Fibroblast of skin of back (primary cell): ENCODE data around the gene DNAJC11.
"Not testable (repeated sequence)": the region's sequence is repeated elsewhere in the genome, so short reads cannot be mapped to it uniquely, and the experiment has no call there.

ENCODE experiments used
- DNase-seq: peaks from one replicate; pipeline ENCODE4 v3.0.0-alpha.2; 2013

Gene DNAJC11

GRCh38 chr1:6695868-6696267 is 5.7 kb downstream of the DNAJC11 start:
- no peak for DNase-seq

DNA sequence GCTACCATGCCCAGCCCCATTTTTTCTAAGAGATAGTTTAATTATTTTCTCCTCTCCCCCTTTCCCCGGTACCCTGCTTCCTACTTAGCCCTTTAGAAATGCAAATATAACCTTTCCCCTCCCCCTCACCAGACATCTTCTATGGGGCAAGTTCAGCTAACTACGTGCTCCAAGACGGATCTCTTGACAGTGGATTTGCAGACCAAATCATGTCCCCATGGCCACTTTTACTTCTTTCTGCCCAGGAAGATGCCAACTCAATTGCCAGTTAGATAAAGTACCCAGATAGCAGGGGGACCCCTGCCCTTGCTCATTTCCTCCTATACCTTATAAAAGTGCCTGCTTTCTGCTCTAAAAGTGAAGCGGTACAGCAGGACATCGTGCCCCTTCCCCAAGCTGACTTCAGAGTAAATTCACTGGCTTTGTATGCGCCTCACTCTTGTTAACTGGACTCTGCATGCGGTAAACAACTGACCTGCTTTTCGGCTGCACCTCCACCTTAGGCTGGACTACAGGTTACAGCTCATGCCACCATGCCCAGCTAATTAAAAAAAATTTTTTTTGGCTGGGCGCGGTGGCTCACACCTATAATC is 7.4 kb downstream of the DNAJC11 start:
- no peak for DNase-seq

GRCh38 chr1:6692956-6693355 is 8.7 kb downstream of the DNAJC11 start:
- no peak for DNase-seq

- no peak for DNase-seq
Measured at GRCh38 chr1:6691507-6691906, 10.1 kb downstream of the DNAJC11 start.

- no peak for DNase-seq
Measured at GRCh38 chr1:6690186-6690585, 11.4 kb downstream of the DNAJC11 start.

GRCh38 chr1:6688757-6689156 is 12.9 kb downstream of the DNAJC11 start:
- DNase-seq = no peak

DNA sequence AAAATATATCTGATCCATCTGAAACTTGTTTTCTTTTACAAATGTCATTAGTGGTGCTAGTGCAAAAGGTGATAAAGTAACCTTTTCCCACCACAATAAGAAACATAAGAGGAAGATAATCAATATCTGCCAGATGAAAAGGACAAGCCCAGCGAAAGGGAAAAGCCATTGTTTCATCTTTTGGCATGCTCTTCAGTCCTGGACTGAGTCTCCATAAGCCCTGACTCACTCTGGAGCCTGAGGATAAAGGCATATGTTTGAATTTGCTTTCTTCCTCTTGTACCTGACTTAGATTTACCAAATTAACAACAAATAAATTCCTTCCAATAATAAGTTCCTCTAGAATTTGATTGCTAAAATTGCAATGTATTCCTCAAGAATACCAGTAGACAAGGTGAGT is 13.6 kb downstream of the DNAJC11 start:
- DNase-seq = no peak

DNA sequence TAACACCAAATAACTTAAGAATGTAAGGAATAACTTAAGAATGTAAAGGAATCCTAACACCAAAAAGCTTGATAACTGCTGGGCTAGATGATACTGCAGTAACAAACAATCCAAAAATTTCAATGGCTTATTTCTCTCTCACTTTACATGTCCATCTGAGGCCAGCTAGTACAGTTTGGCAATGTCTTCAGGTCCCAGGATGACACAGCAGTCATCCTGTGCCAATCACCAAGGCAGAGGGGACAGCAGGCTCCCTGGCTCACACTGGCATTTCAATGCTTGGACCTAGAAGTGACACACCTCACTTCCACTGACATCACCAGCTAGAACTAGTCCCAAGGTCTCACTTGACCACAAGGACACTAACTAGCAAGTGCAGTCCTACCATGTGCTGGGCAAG is 15.3 kb downstream of the DNAJC11 start:
- peak; percentile 81 for DNase-seq

DNA sequence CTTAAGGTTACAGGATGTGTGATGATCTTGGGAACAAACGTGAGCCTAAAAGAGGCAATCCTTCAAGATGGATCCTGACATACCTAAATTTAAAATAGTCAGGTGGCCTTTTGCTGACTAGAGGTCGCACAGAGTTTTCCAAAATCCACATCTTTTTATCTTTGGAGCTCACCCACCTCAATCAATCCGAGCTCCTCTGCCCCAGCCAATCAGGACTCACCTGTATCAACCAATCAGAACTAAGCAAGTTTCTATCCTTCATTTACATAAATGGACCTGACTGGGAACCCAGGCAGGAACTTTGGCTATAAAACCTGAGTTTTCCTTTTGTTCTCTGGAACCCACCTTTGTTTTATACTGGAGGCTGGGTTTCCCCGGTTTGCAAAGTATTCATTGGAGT is 16.2 kb downstream of the DNAJC11 start:
- DNase-seq = no peak

DNA sequence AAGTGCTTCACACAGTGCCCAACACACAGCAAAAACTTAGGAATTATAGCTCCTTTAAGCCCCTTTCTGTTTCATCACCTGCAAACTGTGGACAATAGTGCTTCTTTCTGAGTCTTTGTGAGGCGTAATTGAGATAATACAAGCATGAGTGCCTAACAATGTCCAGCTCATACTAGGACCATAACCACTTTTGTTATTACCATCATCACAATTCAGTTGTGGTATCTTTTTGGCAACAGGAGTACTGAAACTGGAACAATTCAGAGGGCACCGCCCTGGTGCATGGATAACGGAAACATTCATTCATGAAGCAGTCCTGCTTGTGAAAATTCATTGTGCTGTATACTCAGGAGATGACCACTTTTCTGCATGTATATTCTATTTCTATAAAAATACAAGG is 18.2 kb downstream of the DNAJC11 start:
- no peak for DNase-seq

DNA sequence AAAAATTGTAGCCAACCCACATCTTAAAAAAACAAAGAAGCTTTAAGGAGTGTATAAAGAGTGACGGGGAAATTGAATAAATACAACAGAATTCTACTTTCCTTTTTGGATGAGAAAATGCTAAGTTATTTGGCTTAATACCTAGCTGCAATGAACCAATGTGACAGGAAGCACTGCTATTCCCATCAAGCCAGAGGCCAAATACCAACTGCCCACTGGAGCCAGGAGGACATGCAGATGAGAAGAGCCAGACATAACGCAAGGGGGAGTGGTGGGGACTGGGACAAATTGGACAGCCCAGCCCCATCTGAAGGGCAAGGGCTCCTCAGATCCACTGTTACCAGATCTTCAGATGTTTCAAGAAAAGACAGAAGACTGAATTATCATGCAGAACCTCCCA is 25.7 kb downstream of the DNAJC11 start:
- DNase-seq = no peak

- no peak for DNase-seq
Measured at GRCh38 chr1:6674771-6675170, 26.8 kb downstream of the DNAJC11 start.

- no peak for DNase-seq
Measured at GRCh38 chr1:6673816-6674398, 27.7 kb downstream of the DNAJC11 start.

DNA sequence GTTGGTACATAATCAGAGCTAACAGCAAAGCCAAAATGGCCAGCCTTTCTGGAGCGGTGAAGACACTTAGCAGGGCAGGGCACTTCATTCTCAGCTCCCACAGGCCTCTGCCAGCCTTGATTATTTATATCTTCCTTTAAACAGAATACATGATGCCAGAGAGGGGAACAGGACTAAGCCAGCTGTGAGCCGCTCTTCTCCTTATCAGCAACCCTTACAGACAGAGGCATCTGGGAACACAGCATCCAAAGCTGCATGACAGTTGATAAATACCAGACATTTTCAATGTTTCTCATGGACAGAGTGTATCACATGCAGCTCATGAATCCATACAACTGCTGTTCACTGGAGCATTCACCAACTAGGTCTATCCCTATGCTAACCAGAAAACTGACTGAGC is 29.1 kb downstream of the DNAJC11 start:
- DNase-seq = no peak

GRCh38 chr1:6668503-6668902 is 33.1 kb downstream of the DNAJC11 start:
- no peak for DNase-seq

DNA sequence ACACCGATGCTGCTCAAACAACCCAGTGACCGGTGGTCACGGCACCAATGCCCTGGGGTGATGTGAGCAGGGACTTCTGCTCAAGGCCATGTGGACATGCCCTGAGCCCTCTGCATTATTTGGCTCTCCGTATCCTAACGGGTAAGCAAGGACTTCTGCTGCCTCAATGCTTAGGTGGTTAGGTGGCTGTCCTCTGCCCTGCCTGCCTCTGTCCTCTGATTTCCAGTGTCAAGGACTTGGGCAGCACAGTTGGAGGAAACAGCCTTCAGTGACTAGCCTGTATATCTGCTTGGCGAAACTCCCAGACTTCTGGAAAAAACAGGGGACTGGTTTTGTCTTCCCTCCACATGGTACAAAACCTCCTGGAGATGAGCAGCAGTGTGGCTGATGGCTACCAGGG is 34.5 kb downstream of the DNAJC11 start:
- DNase-seq = no peak

- no peak for DNase-seq
Measured at GRCh38 chr1:6666696-6667095, 34.9 kb downstream of the DNAJC11 start.

DNA sequence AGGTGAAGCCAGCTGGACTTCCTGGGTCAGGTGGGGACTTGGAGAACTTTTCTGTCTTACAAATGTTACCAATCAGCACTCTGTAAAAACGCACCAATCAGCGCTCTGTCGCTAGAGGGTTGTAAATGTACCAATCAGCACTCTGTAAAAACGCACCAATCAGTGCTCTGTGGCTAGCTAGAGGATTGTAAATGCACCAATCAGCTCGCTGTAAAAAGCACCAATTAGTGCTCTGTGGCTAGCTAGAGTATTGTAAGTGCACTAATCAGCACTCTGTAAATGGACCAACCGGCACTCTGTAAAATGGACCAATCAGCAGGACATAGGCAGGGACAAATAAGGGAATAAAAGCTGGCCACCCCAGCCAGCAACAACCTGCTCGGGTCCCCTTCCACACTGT is 39.1 kb downstream of the DNAJC11 start:
- not testable (repeated sequence) for DNase-seq

DNA sequence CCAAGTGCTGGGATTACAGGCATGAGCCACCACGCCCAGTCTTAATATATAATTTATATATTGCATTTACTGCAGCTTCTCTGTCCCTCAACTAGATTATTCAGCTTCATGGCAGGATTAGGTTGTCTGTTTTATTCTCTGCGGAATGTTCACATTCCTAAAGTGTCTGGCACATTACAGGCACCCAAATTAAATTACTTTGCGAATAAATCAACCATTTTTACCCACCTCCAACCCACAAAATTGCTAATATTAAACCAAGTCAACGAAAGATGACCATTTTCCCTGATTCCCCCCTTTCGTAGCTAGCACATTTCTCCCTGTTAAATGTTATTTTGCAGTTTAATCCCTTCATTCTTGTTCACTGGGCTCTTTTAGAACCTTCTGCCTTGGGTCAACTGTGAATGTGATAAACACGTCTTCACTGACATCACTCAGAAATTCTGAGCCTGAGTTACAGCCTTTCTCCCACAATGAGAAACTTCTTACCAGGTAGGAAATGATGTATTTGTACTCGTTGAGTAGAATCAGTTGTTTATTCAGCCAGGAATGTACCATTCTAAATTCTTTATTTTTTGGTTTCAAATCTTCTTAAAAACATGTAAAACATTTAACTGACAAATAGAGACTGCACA is 41.1 kb downstream of the DNAJC11 start:
- DNase-seq = no peak

GRCh38 chr1:6658359-6659060 is 43.1 kb downstream of the DNAJC11 start:
- DNase-seq = no peak

DNA sequence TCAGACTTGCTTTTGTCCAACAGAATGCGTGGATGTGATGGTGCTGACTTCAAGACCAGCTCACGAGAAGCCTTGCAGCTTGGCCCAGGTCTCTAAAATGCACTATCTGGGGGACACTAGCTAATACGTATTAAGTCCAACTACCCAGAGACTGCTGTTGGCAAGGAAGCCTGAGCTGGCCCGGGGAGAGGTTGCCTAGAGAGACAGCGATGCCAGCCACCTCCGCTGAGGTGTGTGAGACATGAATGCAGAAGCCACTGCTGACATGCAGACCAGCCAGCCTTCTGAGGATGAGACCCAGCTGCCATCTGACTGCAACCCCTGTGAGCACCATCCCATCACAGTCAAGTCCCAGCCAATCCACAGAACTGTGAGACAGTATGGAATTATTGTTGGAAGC is 44.5 kb downstream of the DNAJC11 start:
- DNase-seq = no peak

- no peak for DNase-seq
Measured at GRCh38 chr1:6653436-6654290, 48.0 kb downstream of the DNAJC11 start.

- DNase-seq = no peak
Measured at GRCh38 chr1:6652986-6653385, 48.6 kb downstream of the DNAJC11 start.
